ENCODE results near the gene CHRNA9. TPM values are rescaled to one million over a fixed set of nuclear protein-coding genes. Genes with fewer than 3 reads are reported as not detected.
"Not testable (repeated sequence)": the region's sequence is repeated elsewhere in the genome, so short reads cannot be mapped to it uniquely, and the experiment has no call there.

The CHRNA9 gene
- total and polyA plus RNA-seq, 5 donors from 2014 or later: 0.13 to 0.69 (median 0.37) TPM; not detected in 1

DNA sequence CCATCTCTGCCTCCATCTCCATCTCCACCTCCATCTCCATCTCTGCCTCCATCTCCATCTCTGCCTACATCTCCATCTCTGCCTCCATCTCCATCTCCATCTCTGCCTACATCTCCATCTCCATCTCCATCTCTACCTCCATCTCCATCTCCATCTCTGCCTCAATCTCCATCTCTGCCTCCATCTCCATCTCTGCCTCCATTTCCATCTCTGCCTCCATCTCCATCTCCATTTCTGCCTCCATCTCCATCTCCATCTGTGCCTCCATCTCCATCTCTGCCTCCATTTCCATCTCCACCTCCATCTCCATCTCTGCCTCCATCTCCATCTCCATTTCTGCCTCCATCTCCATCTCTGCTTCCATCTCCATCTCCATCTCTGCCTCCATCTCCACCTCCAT is 40.1 kb upstream of the CHRNA9 start:
- peaks cover 44% of the 10 kb centered on the region for H3K4me1 ChIP-seq (ENCODE audit: control insufficient read depth, insufficient read depth, low read length, poor library complexity, severe bottlenecking)
- not testable (repeated sequence) for H3K27me3 ChIP-seq (ENCODE audit: control insufficient read depth, insufficient read depth, low read length); ATAC-seq (ENCODE audit: low read depth in 2 of 2); H3K9me3 ChIP-seq (ENCODE audit: control insufficient read depth in 2 of 2, low read length in 2 of 2); DNase-seq; H3K4me3 Mint-ChIP-seq; H3K9me3 Mint-ChIP-seq; H3K27ac ChIP-seq (ENCODE audit: insufficient read depth, low read length, poor library complexity, severe bottlenecking); H3K27me3 Mint-ChIP-seq; H3K36me3 Mint-ChIP-seq; H3K36me3 ChIP-seq (ENCODE audit: control insufficient read depth, insufficient read depth, low read length); H3K27ac Mint-ChIP-seq; H3K4me3 ChIP-seq (ENCODE audit: low read depth, low read length)
- H3K4me1 Mint-ChIP-seq: peaks cover 24 to 62% (median 51%) of the 10 kb centered on the region in 4 donors

DNA sequence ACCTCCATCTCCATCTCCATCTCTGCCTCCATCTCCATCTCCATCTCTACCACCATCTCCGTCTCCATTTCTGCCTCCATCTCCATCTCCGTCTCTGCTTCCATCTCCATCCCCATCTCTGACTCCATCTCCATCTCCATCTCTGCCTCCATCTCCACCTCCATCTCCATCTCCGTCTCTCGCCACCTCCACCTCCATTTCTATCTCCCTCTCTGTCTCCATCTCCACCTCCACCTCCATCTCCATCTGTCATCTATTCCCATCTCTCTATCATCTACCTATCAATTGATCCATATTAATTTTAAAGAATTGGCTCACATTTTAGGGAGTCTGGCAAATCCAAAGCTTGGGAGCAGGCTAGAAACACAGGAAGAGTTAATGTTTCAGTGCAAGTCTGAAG is 39.6 kb upstream of the CHRNA9 start:
- no peak for ATAC-seq (ENCODE audit: low read depth in 2 of 2)
- peaks cover 0 to 3% (median 0%) of the 10 kb centered on the region in 7 donors for H3K9me3 Mint-ChIP-seq

DNA sequence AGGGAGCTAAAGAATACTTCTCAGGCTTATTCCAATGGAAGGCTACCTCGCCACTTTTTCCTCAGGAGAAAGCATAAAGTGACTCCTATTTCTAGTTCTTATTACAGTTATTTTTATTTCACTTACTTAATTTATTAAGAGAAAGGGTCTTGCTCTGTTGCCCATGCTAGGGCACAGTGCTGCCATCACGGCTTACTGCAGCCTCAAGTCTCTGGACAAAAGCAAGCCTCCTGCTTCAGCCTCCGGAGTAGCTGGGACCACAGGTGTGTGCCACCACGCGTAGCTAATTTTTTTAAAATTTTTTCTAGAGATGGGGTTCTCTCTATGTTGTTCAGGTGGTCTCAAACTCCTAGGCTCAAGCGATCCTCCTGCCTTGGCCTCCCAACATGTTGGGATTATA is 36.0 kb upstream of the CHRNA9 start:
- H3K36me3 Mint-ChIP-seq: no peaks in the 10 kb centered on the region
- H3K27ac Mint-ChIP-seq: peak overlapping the region; percentile 95 to 100 (median 100)
- H3K27me3 ChIP-seq (ENCODE audit: control insufficient read depth, insufficient read depth, low read length): no peaks in the 10 kb centered on the region
- H3K36me3 ChIP-seq (ENCODE audit: control insufficient read depth, insufficient read depth, low read length): no peaks in the 10 kb centered on the region
- H3K4me3 Mint-ChIP-seq: peak overlapping the region in 1 of 4 donors; percentile 62
- H3K4me1 ChIP-seq (ENCODE audit: control insufficient read depth, insufficient read depth, low read length, poor library complexity, severe bottlenecking): peaks cover 72% of the 10 kb centered on the region
- peaks cover 4% of the 10 kb centered on the region for H3K27me3 Mint-ChIP-seq
- no peak for ATAC-seq (ENCODE audit: low read depth in 2 of 2)
- H3K9me3 ChIP-seq (ENCODE audit: control insufficient read depth in 2 of 2, low read length in 2 of 2): peaks cover 0 to 5% of the 10 kb centered on the region in 2 experiments
- peaks cover 31 to 71% (median 50%) of the 10 kb centered on the region in 4 donors for H3K4me1 Mint-ChIP-seq
- peak overlapping the region; percentile 86 for H3K27ac ChIP-seq (ENCODE audit: insufficient read depth, low read length, poor library complexity, severe bottlenecking)
- no peak overlapping the region for H3K4me3 ChIP-seq (ENCODE audit: low read depth, low read length)
- no peak for DNase-seq
- H3K9me3 Mint-ChIP-seq: peaks cover 0 to 3% (median 0%) of the 10 kb centered on the region in 7 donors

More for the DNA sequence above, 39.6 kb upstream of the CHRNA9 start:
- H3K4me3 Mint-ChIP-seq: no peak overlapping the region
- H3K27me3 ChIP-seq (ENCODE audit: control insufficient read depth, insufficient read depth, low read length): no peaks in the 10 kb centered on the region
- H3K4me1 ChIP-seq (ENCODE audit: control insufficient read depth, insufficient read depth, low read length, poor library complexity, severe bottlenecking): peaks cover 44% of the 10 kb centered on the region
- no peaks in the 10 kb centered on the region for H3K27me3 Mint-ChIP-seq
- H3K27ac Mint-ChIP-seq: no peak overlapping the region
- peaks cover 25 to 62% (median 50%) of the 10 kb centered on the region in 4 donors for H3K4me1 Mint-ChIP-seq
- H3K9me3 ChIP-seq (ENCODE audit: control insufficient read depth in 2 of 2, low read length in 2 of 2): peaks cover 0 to 5% of the 10 kb centered on the region in 2 experiments
- DNase-seq: no peak
- no peak overlapping the region for H3K27ac ChIP-seq (ENCODE audit: insufficient read depth, low read length, poor library complexity, severe bottlenecking)
- H3K36me3 Mint-ChIP-seq: no peaks in the 10 kb centered on the region
- no peaks in the 10 kb centered on the region for H3K36me3 ChIP-seq (ENCODE audit: control insufficient read depth, insufficient read depth, low read length)
- H3K4me3 ChIP-seq (ENCODE audit: low read depth, low read length): no peak overlapping the region

DNA sequence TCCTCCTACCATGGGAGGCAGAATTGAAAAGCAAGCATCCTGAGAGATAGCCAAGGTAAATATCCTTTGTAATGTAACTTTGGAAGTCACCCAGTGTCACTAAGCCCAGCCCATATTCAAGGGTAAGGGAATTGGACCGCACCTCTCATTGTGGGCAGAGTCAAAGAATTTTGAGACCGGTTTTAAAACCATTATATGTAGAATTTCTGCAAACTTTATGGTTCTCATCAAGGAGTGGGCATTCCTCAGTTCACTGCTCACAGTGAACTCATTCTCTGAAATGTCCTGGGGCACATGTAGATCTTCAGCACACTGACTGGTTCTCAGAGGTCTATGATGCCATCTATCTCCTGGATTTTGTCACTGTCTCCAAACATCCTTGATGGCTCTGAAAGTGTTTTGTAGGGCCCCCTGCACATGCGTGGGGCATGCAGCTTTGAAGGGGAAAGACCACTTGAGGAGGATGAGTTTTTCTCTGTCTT is 35.3 kb upstream of the CHRNA9 start:
- Histone ChIP-seq H3K36me3 (ENCODE audit: control insufficient read depth, insufficient read depth, low read length) (no peaks in the 10 kb centered on the region), H3K27ac (ENCODE audit: insufficient read depth, low read length, poor library complexity, severe bottlenecking) (peak overlapping the region; percentile 86), H3K27me3 (ENCODE audit: control insufficient read depth, insufficient read depth, low read length) (no peaks in the 10 kb centered on the region), H3K4me1 (ENCODE audit: control insufficient read depth, insufficient read depth, low read length, poor library complexity, severe bottlenecking) (peaks cover 78% of the 10 kb centered on the region), H3K9me3 (ENCODE audit: control insufficient read depth in 2 of 2, low read length in 2 of 2) (peaks cover 4 to 5% of the 10 kb centered on the region in 2 experiments), H3K4me3 (ENCODE audit: low read depth, low read length) (peak overlapping the region; percentile 58)
- no peak for DNase-seq
- no peak for ATAC-seq (ENCODE audit: low read depth in 2 of 2)
- Mint-ChIP-seq H3K4me3 (peak overlapping the region in 2 of 4 donors; percentile 53 to 88), H3K9me3 (peaks cover 0 to 7% (median 0%) of the 10 kb centered on the region in 7 donors), H3K4me1 (peaks cover 32 to 78% (median 54%) of the 10 kb centered on the region in 4 donors), H3K27me3 (peaks cover 4% of the 10 kb centered on the region), H3K36me3 (peaks cover 3% of the 10 kb centered on the region), H3K27ac (peak overlapping the region; percentile 98 to 100 (median 100))

DNA sequence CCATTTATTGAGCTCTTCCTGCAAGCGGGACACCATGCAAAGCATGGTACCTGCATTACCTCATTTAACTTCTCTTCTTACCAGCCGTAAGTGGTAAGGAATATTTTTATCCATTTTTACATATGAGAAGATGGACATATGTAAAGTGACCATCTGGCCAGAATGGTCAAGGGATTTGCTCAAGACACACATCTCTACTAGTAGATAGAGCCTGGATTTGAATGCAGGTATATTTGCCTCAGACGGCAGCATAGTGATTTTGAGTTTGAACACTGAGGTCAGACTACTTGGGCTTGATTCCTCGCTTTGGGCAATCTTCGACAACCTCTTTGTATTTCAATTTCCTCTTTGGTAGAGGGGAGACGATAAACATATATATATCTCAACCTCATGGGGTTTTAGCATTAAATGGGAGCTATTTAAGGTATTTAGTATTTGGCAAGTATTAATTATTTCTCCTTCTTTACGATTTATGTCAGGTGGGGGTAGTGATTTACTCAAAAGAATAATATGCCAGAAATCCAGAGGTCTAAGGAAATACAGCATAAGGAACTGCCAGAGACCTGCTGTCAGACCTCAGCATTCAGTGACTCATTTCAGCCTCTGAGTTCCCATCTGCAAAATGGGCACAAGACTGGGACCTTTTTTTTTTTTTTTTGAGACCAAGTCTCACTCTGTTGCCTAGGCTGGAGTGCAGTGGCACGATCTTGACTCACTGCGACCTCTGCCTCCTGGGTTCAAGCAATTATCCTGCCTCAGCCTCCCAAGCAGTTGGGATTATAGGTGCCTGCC is 34.6 kb upstream of the CHRNA9 start:
- Mint-ChIP-seq H3K27ac (peak overlapping the region; percentile 98 to 100 (median 100)), H3K9me3 (peaks cover 0 to 8% (median 0%) of the 10 kb centered on the region in 7 donors), H3K4me1 (peaks cover 39 to 85% (median 61%) of the 10 kb centered on the region in 4 donors), H3K4me3 (peak overlapping the region; percentile 53 to 88 (median 71)), H3K27me3 (peaks cover 4% of the 10 kb centered on the region), H3K36me3 (peaks cover 7% of the 10 kb centered on the region)
- DNase-seq (no peak), ATAC-seq (ENCODE audit: low read depth in 2 of 2) (no peak)
- peak overlapping the region; percentile 86 for H3K27ac ChIP-seq (ENCODE audit: insufficient read depth, low read length, poor library complexity, severe bottlenecking)
- no peaks in the 10 kb centered on the region for H3K27me3 ChIP-seq (ENCODE audit: control insufficient read depth, insufficient read depth, low read length)
- H3K4me1 ChIP-seq (ENCODE audit: control insufficient read depth, insufficient read depth, low read length, poor library complexity, severe bottlenecking): peaks cover 85% of the 10 kb centered on the region
- peak overlapping the region; percentile 58 for H3K4me3 ChIP-seq (ENCODE audit: low read depth, low read length)
- peaks cover 0 to 4% of the 10 kb centered on the region in 2 experiments for H3K9me3 ChIP-seq (ENCODE audit: control insufficient read depth in 2 of 2, low read length in 2 of 2)
- H3K36me3 ChIP-seq (ENCODE audit: control insufficient read depth, insufficient read depth, low read length): no peaks in the 10 kb centered on the region

GRCh38 chr4:40301603-40302002 is 33.5 kb upstream of the CHRNA9 start:
- Mint-ChIP-seq H3K27me3 (peaks cover 4% of the 10 kb centered on the region), H3K36me3 (peaks cover 8% of the 10 kb centered on the region), H3K9me3 (peaks cover 0 to 8% (median 0%) of the 10 kb centered on the region in 7 donors), H3K4me3 (peak overlapping the region; percentile 70 to 88 (median 77)), H3K27ac (peak overlapping the region; percentile 98 to 100 (median 100)), H3K4me1 (peaks cover 41 to 89% (median 70%) of the 10 kb centered on the region in 4 donors)
- DNase-seq (peak; percentile 66 to 97 (median 91)), ATAC-seq (ENCODE audit: low read depth in 2 of 2) (peak; percentile 92 to 93)
- Histone ChIP-seq H3K27ac (ENCODE audit: insufficient read depth, low read length, poor library complexity, severe bottlenecking) (peak overlapping the region; percentile 86), H3K9me3 (ENCODE audit: control insufficient read depth in 2 of 2, low read length in 2 of 2) (peaks cover 0 to 4% of the 10 kb centered on the region in 2 experiments), H3K4me1 (ENCODE audit: control insufficient read depth, insufficient read depth, low read length, poor library complexity, severe bottlenecking) (peaks cover 96% of the 10 kb centered on the region), H3K36me3 (ENCODE audit: control insufficient read depth, insufficient read depth, low read length) (no peaks in the 10 kb centered on the region), H3K4me3 (ENCODE audit: low read depth, low read length) (peak overlapping the region; percentile 59), H3K27me3 (ENCODE audit: control insufficient read depth, insufficient read depth, low read length) (no peaks in the 10 kb centered on the region)

GRCh38 chr4:40303751-40304150 is 31.4 kb upstream of the CHRNA9 start:
- H3K27ac Mint-ChIP-seq: peak overlapping the region; percentile 62 to 100 (median 90)
- peaks cover 53 to 91% (median 73%) of the 10 kb centered on the region in 4 donors for H3K4me1 Mint-ChIP-seq
- H3K4me1 ChIP-seq (ENCODE audit: control insufficient read depth, insufficient read depth, low read length, poor library complexity, severe bottlenecking): peaks cover 98% of the 10 kb centered on the region
- H3K4me3 Mint-ChIP-seq: no peak overlapping the region
- no peaks in the 10 kb centered on the region for H3K27me3 ChIP-seq (ENCODE audit: control insufficient read depth, insufficient read depth, low read length)
- DNase-seq (no peak), ATAC-seq (ENCODE audit: low read depth in 2 of 2) (no peak)
- peak overlapping the region; percentile 86 for H3K27ac ChIP-seq (ENCODE audit: insufficient read depth, low read length, poor library complexity, severe bottlenecking)
- H3K27me3 Mint-ChIP-seq: peaks cover 4% of the 10 kb centered on the region
- peaks cover 8% of the 10 kb centered on the region for H3K36me3 Mint-ChIP-seq
- H3K9me3 ChIP-seq (ENCODE audit: control insufficient read depth in 2 of 2, low read length in 2 of 2): peaks cover 0 to 4% of the 10 kb centered on the region in 2 experiments
- no peaks in the 10 kb centered on the region for H3K36me3 ChIP-seq (ENCODE audit: control insufficient read depth, insufficient read depth, low read length)
- H3K9me3 Mint-ChIP-seq: peaks cover 0 to 8% (median 0%) of the 10 kb centered on the region in 7 donors
- H3K4me3 ChIP-seq (ENCODE audit: low read depth, low read length): no peak overlapping the region
